K562 (cell line): ENCODE results near the gene FAM174C. TPM values are rescaled to one million over a fixed set of nuclear protein-coding genes. Genes with fewer than 3 reads are reported as not detected.

ENCODE experiments used
- ATAC-seq: fragments of 200-7000 bp; cut with Tn5 transposase; 3 replicates; pipeline ENCODE4 v1.9.1; 2020; ENCODE audit warnings: moderate library complexity
- BruUV-seq: library from RNA; stranded (reverse); fragments of 400-500 nt; replicated peaks from 2 replicates; lab custom pipeline; 2021; lab: Mats Ljungman, UMichigan
- CTCF ChIA-PET: fragments of 300-600 bp; formaldehyde crosslinking; extraction: SDS; loops from one replicate; lab custom pipeline; 2021; ENCODE audit warnings: low intra/inter-chr PET ratio; lab: Yijun Ruan, JAX
- POLR2A ChIA-PET: fragments of 300-600, 350-650 bp; sonication (Branson Sonifier 250); formaldehyde crosslinking; extraction: SDS; loops from one replicate; lab custom pipeline; 2021; ENCODE audit warnings: antibody characterized with exemption, inconsistent platforms; lab: Yijun Ruan, JAX
- DNase-seq, 4 experiments: peaks; one replicate each; pipeline versions ENCODE4 v3.0.0 to v3.0.0-alpha.2; 2011 to 2018; ENCODE audit warnings: low spot score in 3 of 4, mixed read lengths in 3 of 4; ENCODE audit errors: extremely low read depth in 1 of 4
- FAIRE-seq: peaks from 2 replicates; lab custom pipeline; 2011; peaks lifted over from hg19 to GRCh38; lab: Jason Lieb, UNC
- H2AFZ ChIP-seq: 2 replicates; pipeline ENCODE4 v1.6.0; 2011; ENCODE audit warnings: low read depth, low read length, control low read depth, inconsistent platforms
- H3K27ac ChIP-seq: fragments of 200-600 bp; 3 replicates; pipeline ENCODE4 v1.8.0; 2011; ENCODE audit warnings: low read depth, mild to moderate bottlenecking, control low read depth, inconsistent platforms, low read length, moderate library complexity, mixed read lengths; ENCODE audit errors: extremely low read depth
- H3K27me3 ChIP-seq, 2 experiments: fragments of 300-600 bp in 1 of 2; 2 replicates in 1 of 2; 3 replicates in 1 of 2; pipeline versions ENCODE4 v1.6.0 to v1.8.0; 2011; ENCODE audit warnings: inconsistent platforms in 2 of 2, low read length in 2 of 2, mild to moderate bottlenecking in 1 of 2, mixed read lengths in 1 of 2, moderate library complexity in 1 of 2; ENCODE audit not compliant: control insufficient read depth in 2 of 2, insufficient read depth in 2 of 2
- H3K36me3 ChIP-seq: fragments of 300-600 bp; 3 replicates; pipeline ENCODE4 v1.8.0; 2011; ENCODE audit warnings: mild to moderate bottlenecking, low read length, inconsistent platforms; ENCODE audit not compliant: control insufficient read depth, insufficient read depth
- H3K4me1 ChIP-seq, 2 experiments: fragments of 200-600 bp in 1 of 2; replicated peaks in 1 of 2; 2 replicates in 1 of 2; 3 replicates in 1 of 2; pipeline versions ENCODE4 v1.5.1 to v1.8.0; 2011; ENCODE audit warnings: inconsistent platforms in 2 of 2, low read length in 2 of 2, mild to moderate bottlenecking in 1 of 2, mixed read lengths in 1 of 2, moderate library complexity in 1 of 2; ENCODE audit not compliant: control insufficient read depth in 2 of 2, insufficient read depth in 2 of 2
- H3K4me2 ChIP-seq: 2 replicates; pipeline ENCODE4 v1.6.1; 2011; ENCODE audit warnings: low read length, control low read depth, inconsistent platforms, mixed read lengths; ENCODE audit not compliant: insufficient read depth
- H3K4me3 ChIP-seq: fragments of 200-600 bp; sonication (generic), shearing (Covaris generic); 2 replicates; pipeline ENCODE4 v1.5.1; 2016; ENCODE audit warnings: control low read depth, inconsistent platforms
- H3K79me2 ChIP-seq: fragments of 200-600 bp; 3 replicates; pipeline ENCODE4 v1.8.0; 2011; ENCODE audit warnings: low read length, inconsistent platforms; ENCODE audit not compliant: control insufficient read depth, insufficient read depth
- H3K9ac ChIP-seq, 2 experiments: 2 replicates each; pipeline versions ENCODE4 v1.6.0 to v1.6.1; 2011; ENCODE audit warnings: low read depth in 2 of 2, low read length in 2 of 2, control low read depth in 1 of 2, inconsistent platforms in 1 of 2, mild to moderate bottlenecking in 1 of 2, mixed read lengths in 1 of 2; ENCODE audit not compliant: insufficient read depth in 1 of 2
- H3K9me1 ChIP-seq: one replicate; pipeline ENCODE4 v1.6.0; 2011; ENCODE audit warnings: inconsistent platforms, mild to moderate bottlenecking, low read length, moderate library complexity; ENCODE audit not compliant: control insufficient read depth, insufficient read depth
- H3K9me3 ChIP-seq: replicated peaks from 2 replicates; pipeline ENCODE4 v1.5.1; 2011; ENCODE audit warnings: low read depth, low read length, inconsistent platforms; ENCODE audit not compliant: control insufficient read depth, insufficient read depth
- H4K20me1 ChIP-seq: replicated peaks from 2 replicates; pipeline ENCODE4 v1.6.1; 2011; ENCODE audit warnings: low read length, inconsistent platforms, mixed read lengths; ENCODE audit not compliant: control insufficient read depth, insufficient read depth
- BACH1 ChIP-seq: fragments of 200-800 bp; sonication (Bioruptor generic); IDR thresholded peaks from 2 replicates; pipeline ENCODE4 v1.6.1; 2016; ENCODE audit warnings: missing genetic modification characterization, missing compliant biosample characterization
- CBFB ChIP-seq: sonication (generic); formaldehyde crosslinking; IDR thresholded peaks from 2 replicates; pipeline ENCODE4 v1.4.0; 2020; ENCODE audit warnings: mild to moderate bottlenecking, missing genetic modification reagents
- CBX8 ChIP-seq: fragments of 200-600 bp; sonication (generic); IDR thresholded peaks from 2 replicates; pipeline ENCODE4 v1.6.1; 2012; ENCODE audit warnings: borderline replicate concordance, mixed run types, low read depth, mild to moderate bottlenecking, moderate library complexity, mixed read lengths, low read length, control low read depth, inconsistent platforms; ENCODE audit not compliant: poor library complexity, severe bottlenecking; ENCODE audit errors: extremely low read depth
- CCNT2 ChIP-seq: IDR thresholded peaks from 2 replicates; pipeline ENCODE4 v1.6.1; 2011; ENCODE audit warnings: borderline replicate concordance, low read depth, mild to moderate bottlenecking, moderate library complexity, mixed read lengths, low read length; ENCODE audit not compliant: insufficient read length; ENCODE audit errors: extremely low read depth
- E2F3 ChIP-seq: fragments of 250-450 bp; sonication (Bioruptor Pico); IDR thresholded peaks from 2 replicates; pipeline ENCODE4 v1.4.0; 2020; ENCODE audit warnings: mild to moderate bottlenecking
- ELK1 ChIP-seq: sonication (generic); formaldehyde crosslinking; IDR thresholded peaks from 2 replicates; pipeline ENCODE4 v1.8.1; 2022; ENCODE audit warnings: missing genetic modification reagents
- EP400 ChIP-seq: fragments of 450-650 bp; IDR thresholded peaks from 2 replicates; pipeline ENCODE4 v1.6.1; 2017; ENCODE audit warnings: antibody characterized with exemption, mild to moderate bottlenecking, moderate library complexity
- EZH2 ChIP-seq: IDR thresholded peaks from 2 replicates; pipeline ENCODE4 v1.6.1; 2012; ENCODE audit warnings: low read depth, mild to moderate bottlenecking, inconsistent platforms, low read length, borderline replicate concordance
- FOXA3 ChIP-seq, 2 experiments: fragments of 450-650 bp in 1 of 2; sonication (generic) in 1 of 2; formaldehyde crosslinking; IDR thresholded peaks in 1 of 2; conservative IDR thresholded peaks in 1 of 2; 2 replicates each; pipeline versions ENCODE4 v1.4.0 to v1.8.0; 2020 to 2022; ENCODE audit warnings: mild to moderate bottlenecking in 2 of 2, missing genetic modification reagents in 1 of 2
- MAX ChIP-seq: sonication (generic); formaldehyde crosslinking; IDR thresholded peaks from 2 replicates; pipeline ENCODE4 v1.9.0; 2022; ENCODE audit warnings: mild to moderate bottlenecking, missing genetic modification reagents
- NFRKB ChIP-seq: fragments of 450-650 bp; IDR thresholded peaks from 2 replicates; pipeline ENCODE4 v1.6.1; 2016; ENCODE audit warnings: low read depth
- RFX7 ChIP-seq: fragments of 250-450 bp; sonication (Bioruptor Pico); IDR thresholded peaks from 2 replicates; pipeline ENCODE4 v1.5.1; 2021; ENCODE audit warnings: mild to moderate bottlenecking
- SAFB ChIP-seq: fragments of 200-400 bp; formaldehyde crosslinking; IDR thresholded peaks from 2 replicates; pipeline ENCODE4 v1.6.1; 2017; ENCODE audit warnings: low read depth, low read length, borderline replicate concordance
- SUPT5H ChIP-seq: fragments of 450-650 bp; IDR thresholded peaks from 2 replicates; pipeline ENCODE4 v1.6.1; 2016
- THRAP3 ChIP-seq: fragments of 450-650 bp; IDR thresholded peaks from 2 replicates; pipeline ENCODE4 v1.6.1; 2016; ENCODE audit warnings: mild to moderate bottlenecking, inconsistent platforms, borderline replicate concordance
- TRIM24 ChIP-seq, 2 experiments: fragments of 450-650 bp; IDR thresholded peaks; 2 replicates each; pipeline ENCODE4 v1.6.1; 2016
- WHSC1 ChIP-seq: IDR thresholded peaks from one replicate; pipeline ENCODE4 v1.6.1; 2012; ENCODE audit warnings: low read length, control low read depth, inconsistent platforms
- ZNF12 ChIP-seq: sonication (generic); formaldehyde crosslinking; IDR thresholded peaks from 2 replicates; pipeline ENCODE4 v1.4.0; 2020; ENCODE audit warnings: mild to moderate bottlenecking, missing genetic modification reagents
- ZNF41 ChIP-seq: fragments of 250-450 bp; sonication (Bioruptor Pico); conservative IDR thresholded peaks from 2 replicates; pipeline ENCODE4 v1.4.0; 2020; ENCODE audit warnings: mild to moderate bottlenecking
- ZSCAN32 ChIP-seq: fragments of 450-650 bp; formaldehyde crosslinking; IDR thresholded peaks from 2 replicates; pipeline ENCODE4 v1.4.0; 2020; ENCODE audit warnings: mild to moderate bottlenecking, moderate library complexity
- WGBS: fragments of 100-300 bp; shearing (Covaris generic); methylation state at CpG from one replicate; pipeline ENCODE4 v1.1.6; 2016; ENCODE audit warnings: low coverage, mixed read lengths; ENCODE audit not compliant: insufficient coverage; ENCODE audit errors: missing lambda C conversion rate; 5-methylcytosine and 5-hydroxymethylcytosine counted together
- in situ Hi-C: fragments of 300-500 bp; cut with MboI; formaldehyde crosslinking; loops from 4 replicates; pipeline ENCODE4 v1.15.0; 2018; ENCODE audit warnings: inconsistent platforms, mixed read lengths
- intact Hi-C: fragments of 100-400 bp; cut with micrococcal nuclease; formaldehyde crosslinking; loops from 2 replicates; pipeline ENCODE4 v1.14.2; 2022
- polyA plus RNA-seq, 8 experiments: library from polyadenylated mRNA; depleted of rRNA in 4 of 8; stranded (reverse) in 5 of 8; unstranded in 3 of 8; fragments of >200 nt; fragmentation: Nextera tagmentation in 2 of 8; fragmentation: Illumina TruSeq in 1 of 8; extraction: Ambion mirVana in 2 of 8; extraction: Trizol in 1 of 8; gene quantifications; 2 replicates each; pipeline versions ENCODE4 v1.2.1 to v1.2.3, GENCODE V29; 2011 to 2014; ENCODE audit warnings: inconsistent platforms in 1 of 8, missing spikeins in 1 of 8
- total RNA-seq, 7 experiments: library from RNA; depleted of rRNA in 6 of 7; stranded (reverse); fragments of >200 nt in 6 of 7; fragmentation: Illumina TruSeq in 2 of 7; extraction: Trizol in 2 of 7; gene quantifications; 2 replicates each; pipeline versions ENCODE4 v1.2.1 to v1.2.3, GENCODE V29; 2011 to 2021; ENCODE audit warnings: low replicate concordance in 1 of 7
- TF ChIP-seq, protein P1 (sequence below): fragments of 250-450 bp; sonication (Bioruptor Pico); IDR thresholded peaks from 2 replicates; pipeline ENCODE4 v1.8.0; 2021; ENCODE audit warnings: moderate library complexity, mild to moderate bottlenecking, inconsistent platforms
- TF ChIP-seq, protein P2 (sequence below): sonication (generic); formaldehyde crosslinking; IDR thresholded peaks from 2 replicates; pipeline ENCODE4 v1.8.0; 2022; ENCODE audit warnings: mild to moderate bottlenecking, missing genetic modification reagents

Gene FAM174C
- total and polyA plus RNA-seq, 9 of the 15 experiments (the other 6 are each of a cell fraction or from before 2014, with no cell fraction given): 0.66 to 89.6 (median 20.3) TPM

- Histone ChIP-seq H3K27ac (peak overlapping the region; percentile 82; the same call in 1 of the 3 replicates), H2AFZ (no peak overlapping the region), H3K4me1 (peaks cover 37 to 99% of the 10 kb centered on the region in 2 experiments), H3K9me1 (no peaks in the 10 kb centered on the region), H4K20me1 (0 out of 2 replicates have a peak, but pooled peaks cover 7% of the 10 kb centered on the region), H3K27me3 (no peaks in the 10 kb centered on the region), H3K9ac (peak overlapping the region in 1 of 2 experiments; percentile 96; a peak in 2 of 4 replicates), H3K36me3 (peaks cover 70% of the 10 kb centered on the region; the same call in 2 of the 3 replicates), H3K4me3 (no peak overlapping the region), H3K4me2 (no peak overlapping the region), H3K9me3 (no peaks in the 10 kb centered on the region), H3K79me2 (peaks cover 73% of the 10 kb centered on the region)
- BruUV-seq: no TSS peak
- intact Hi-C loops: no loop called here
- DNase-seq (no peak), ATAC-seq (no peak), FAIRE-seq (peak; percentile 84)
- in situ Hi-C loops: no loop called here
- CTCF ChIA-PET: no interaction called here
- POLR2A ChIA-PET: interaction anchor here (1.0 to 7.8 kb wide), 2 partner anchors 12 to 15 kb away, joined by 3 to 88 read pairs; partner anchors contain the start of gene CIRBP
- WGBS: 88% methylated on average over 20 of the region's 20 CpGs
- TF ChIP-seq MAX (CRISPR knock-in tag): peak; percentile 9; the same call in 1 of the 2 replicates
- no peak for TF ChIP-seq TRIM24 (IDR thresholded peaks at IDR 0.05)
- TF ChIP-seq RFX7: no peak
- TF ChIP-seq ELK1 (CRISPR knock-in tag): no peak
- TF ChIP-seq BACH1 (tag): no peak
- TF ChIP-seq NFRKB: no peak
- no peak for TF ChIP-seq ZSCAN32
- TF ChIP-seq WHSC1: no peak
- TF ChIP-seq, protein P1, sequence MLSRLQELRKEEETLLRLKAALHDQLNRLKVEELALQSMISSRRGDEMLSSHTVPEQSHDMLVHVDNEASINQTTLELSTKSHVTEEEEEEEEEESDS (CRISPR knock-in tag): no peak
- TF ChIP-seq CCNT2: no peak
- TF ChIP-seq SAFB: no peak
- TF ChIP-seq, protein P2, sequence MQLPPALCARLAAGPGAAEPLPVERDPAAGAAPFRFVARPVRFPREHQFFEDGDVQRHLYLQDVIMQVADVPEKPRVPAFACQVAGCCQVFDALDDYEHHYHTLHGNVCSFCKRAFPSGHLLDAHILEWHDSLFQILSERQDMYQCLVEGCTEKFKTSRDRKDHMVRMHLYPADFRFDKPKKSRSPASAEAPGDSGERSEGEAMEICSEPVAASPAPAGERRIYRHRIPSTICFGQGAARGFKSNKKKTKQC (CRISPR knock-in tag): no peak
- TF ChIP-seq THRAP3: no peak
- TF ChIP-seq ZNF41 (CRISPR knock-in tag): no peak
- no peak for TF ChIP-seq ZNF12 (CRISPR knock-in tag)
- 0 out of 2 replicates have a peak, but pooled peaks have one; percentile 2 for TF ChIP-seq SUPT5H
- no peak for TF ChIP-seq FOXA3 (CRISPR knock-in tag; conservative IDR thresholded peaks at IDR 0.05 in 1 of 2, IDR thresholded peaks at IDR 0.05 in 1 of 2)
- no peak for TF ChIP-seq CBX8
- no peak for TF ChIP-seq EP400
- TF ChIP-seq EZH2: no peak
- no peak for TF ChIP-seq E2F3
- no peak for TF ChIP-seq CBFB
Observed at GRCh38 chr19:1254530-1255185, 20.7 kb upstream of the FAM174C start.
